GM12891 (cell line): ENCODE measurements around the gene EMX2.
A peak's percentile ranks its signal among the peaks of the same experiment; 100 is the strongest.

Source experiments
- DNase-seq: peaks from one replicate; pipeline ENCODE4 v3.0.0; 2011; ENCODE audit warnings: low spot score; ENCODE audit not compliant: insufficient read length
- FAIRE-seq: peaks from 2 replicates; lab custom pipeline; 2011; peaks lifted over from hg19 to GRCh38; lab: Jason Lieb, UNC
- PAX5 ChIP-seq: IDR thresholded peaks from 2 replicates; pipeline ENCODE4 v1.6.1; 2011; ENCODE audit warnings: low read length, moderate library complexity, mild to moderate bottlenecking; ENCODE audit not compliant: insufficient read depth, severe bottlenecking
- POLR2A ChIP-seq: IDR thresholded peaks from 2 replicates; pipeline ENCODE4 v1.6.1; 2011; ENCODE audit warnings: low read depth, low read length, control low read depth
- POLR2AphosphoS5 ChIP-seq: IDR thresholded peaks from 2 replicates; pipeline ENCODE4 v1.6.1; 2011; ENCODE audit warnings: low read depth, low read length, control low read depth
- POU2F2 ChIP-seq: IDR thresholded peaks from 2 replicates; pipeline ENCODE4 v1.6.1; 2011; ENCODE audit warnings: low read depth, mild to moderate bottlenecking, control low read depth, low read length, moderate library complexity
- SPI1 ChIP-seq: IDR thresholded peaks from 2 replicates; pipeline ENCODE4 v1.6.1; 2011; ENCODE audit warnings: low read depth, low read length, control low read depth
- TAF1 ChIP-seq: IDR thresholded peaks from 2 replicates; pipeline ENCODE4 v1.6.1; 2011; ENCODE audit warnings: low read depth, low read length, control low read depth

Gene EMX2

DNA sequence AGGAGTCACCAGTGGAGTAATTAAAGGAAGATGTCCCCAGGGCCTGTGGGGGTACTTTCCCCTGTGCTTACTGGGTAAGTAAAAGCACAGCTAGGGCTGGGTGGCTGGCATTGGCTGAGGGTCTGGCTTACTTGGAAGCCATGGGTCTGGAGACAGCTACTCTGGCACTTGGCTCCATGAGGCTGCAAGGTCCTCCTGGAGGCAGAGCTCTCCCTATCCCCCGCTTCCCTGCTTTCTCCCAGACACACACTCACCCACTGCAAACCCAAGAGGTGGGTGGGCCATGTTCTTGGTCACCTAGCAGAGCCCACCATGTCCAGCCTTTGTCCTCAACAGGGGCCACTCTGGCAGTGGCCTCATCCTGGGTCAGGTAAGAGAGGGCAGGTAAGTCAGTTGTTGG lies 13.3 kb downstream of the EMX2 start:
- TF ChIP-seq SPI1 (no peak), TAF1 (no peak), POU2F2 (no peak), PAX5 (no peak), POLR2A (no peak), POLR2AphosphoS5 (no peak)
- DNase-seq (no peak), FAIRE-seq (no peak)

DNA sequence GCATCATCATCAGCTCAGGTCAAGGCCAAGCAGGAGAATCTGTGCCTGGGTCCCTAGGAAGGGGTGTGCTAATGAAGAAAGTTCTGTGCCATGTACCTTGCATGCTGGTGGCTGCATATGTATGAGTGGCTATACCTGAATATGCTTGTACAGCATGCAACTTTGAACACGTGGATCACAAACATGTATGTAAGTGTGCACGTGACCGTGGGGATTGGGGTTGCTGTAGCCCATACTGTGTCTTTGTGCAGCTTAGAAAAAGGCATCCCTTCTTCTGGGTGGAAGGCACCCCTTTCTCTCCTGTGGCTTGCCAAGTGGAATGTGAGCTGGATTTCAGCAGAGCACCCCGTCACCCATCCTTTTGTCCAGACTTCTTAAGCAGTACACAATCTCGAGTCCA lies 13.8 kb downstream of the EMX2 start:
- FAIRE-seq, result no peak

DNA sequence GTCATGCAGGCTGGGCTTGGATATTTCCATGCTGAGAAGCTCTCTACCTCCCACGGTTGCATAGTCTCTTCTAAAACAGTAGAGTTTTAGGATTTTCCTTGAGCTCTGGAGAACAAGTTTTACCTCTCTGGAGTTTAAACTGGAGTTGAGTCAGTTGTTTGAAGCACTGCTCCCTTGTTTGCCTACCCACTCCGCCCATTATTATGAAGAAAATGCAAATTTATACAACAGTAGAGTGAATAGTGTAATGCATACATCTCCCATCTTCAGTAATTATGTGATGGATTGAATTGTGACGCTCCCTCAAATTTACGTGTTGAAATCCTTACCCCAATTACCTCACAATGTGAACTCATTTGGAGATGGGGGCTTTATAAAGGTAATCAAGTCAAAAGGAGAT lies 17.2 kb downstream of the EMX2 start:
- FAIRE-seq (no peak), DNase-seq (no peak)
- no peak for TF ChIP-seq SPI1

More for the DNA sequence above, 13.8 kb downstream of the EMX2 start:
- no peak for TF ChIP-seq POLR2AphosphoS5
- TF ChIP-seq TAF1, result no peak
- no peak for TF ChIP-seq POU2F2
- no peak for TF ChIP-seq POLR2A
- TF ChIP-seq SPI1, result no peak
- TF ChIP-seq PAX5, result no peak
- DNase-seq, result no peak

DNA sequence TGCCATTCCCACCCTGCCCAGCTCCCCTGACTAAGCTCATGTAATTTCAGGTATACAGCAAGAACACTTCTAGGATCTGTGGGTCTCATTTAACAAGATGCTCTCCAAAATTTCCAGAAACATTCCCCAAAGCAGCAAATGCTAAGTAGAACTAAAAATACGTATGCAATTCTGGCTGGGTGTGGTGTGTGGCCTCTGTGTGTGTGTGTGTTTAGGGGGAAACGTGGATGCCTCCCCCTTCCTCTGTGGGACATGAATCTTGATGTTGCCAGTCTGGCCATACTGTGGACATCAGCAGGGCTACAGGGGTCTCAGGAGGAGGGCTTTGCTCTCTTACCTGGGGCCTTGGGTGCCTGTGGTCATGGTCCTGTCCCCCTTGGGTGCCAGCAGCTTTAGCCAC lies 18.4 kb downstream of the EMX2 start:
- TF ChIP-seq PAX5, result no peak
- no peak for TF ChIP-seq SPI1
- no peak for TF ChIP-seq POLR2AphosphoS5
- TF ChIP-seq POLR2A, result no peak
- TF ChIP-seq POU2F2, result no peak
- TF ChIP-seq TAF1, result no peak
- FAIRE-seq, result no peak

DNA sequence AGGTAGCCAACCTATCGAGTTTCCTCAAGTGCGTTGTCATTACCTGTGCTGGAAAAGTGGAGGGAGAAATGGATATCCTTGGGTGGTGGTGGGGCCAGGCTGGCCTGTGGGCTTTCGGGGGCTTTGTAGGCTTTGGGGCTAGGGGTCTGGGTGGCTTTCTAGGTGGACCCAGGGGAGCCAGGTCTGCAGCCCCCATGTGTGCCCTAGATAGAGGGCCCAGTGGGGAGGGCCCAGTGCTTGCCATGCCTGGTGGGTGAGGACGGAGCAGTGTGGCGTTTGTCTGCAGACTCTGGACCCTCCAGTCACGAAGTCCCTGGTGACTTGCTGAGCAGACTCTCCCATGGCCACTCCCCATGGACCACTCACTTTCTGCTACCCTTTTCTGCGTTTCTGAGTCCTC lies 19.7 kb downstream of the EMX2 start:
- no peak for TF ChIP-seq POLR2A
- no peak for TF ChIP-seq POU2F2
- TF ChIP-seq POLR2AphosphoS5, result no peak
- no peak for TF ChIP-seq TAF1
- no peak for TF ChIP-seq SPI1
- no peak for TF ChIP-seq PAX5
- FAIRE-seq (no peak), DNase-seq (no peak)

More for the DNA sequence above, 18.4 kb downstream of the EMX2 start:
- no peak for DNase-seq

DNA sequence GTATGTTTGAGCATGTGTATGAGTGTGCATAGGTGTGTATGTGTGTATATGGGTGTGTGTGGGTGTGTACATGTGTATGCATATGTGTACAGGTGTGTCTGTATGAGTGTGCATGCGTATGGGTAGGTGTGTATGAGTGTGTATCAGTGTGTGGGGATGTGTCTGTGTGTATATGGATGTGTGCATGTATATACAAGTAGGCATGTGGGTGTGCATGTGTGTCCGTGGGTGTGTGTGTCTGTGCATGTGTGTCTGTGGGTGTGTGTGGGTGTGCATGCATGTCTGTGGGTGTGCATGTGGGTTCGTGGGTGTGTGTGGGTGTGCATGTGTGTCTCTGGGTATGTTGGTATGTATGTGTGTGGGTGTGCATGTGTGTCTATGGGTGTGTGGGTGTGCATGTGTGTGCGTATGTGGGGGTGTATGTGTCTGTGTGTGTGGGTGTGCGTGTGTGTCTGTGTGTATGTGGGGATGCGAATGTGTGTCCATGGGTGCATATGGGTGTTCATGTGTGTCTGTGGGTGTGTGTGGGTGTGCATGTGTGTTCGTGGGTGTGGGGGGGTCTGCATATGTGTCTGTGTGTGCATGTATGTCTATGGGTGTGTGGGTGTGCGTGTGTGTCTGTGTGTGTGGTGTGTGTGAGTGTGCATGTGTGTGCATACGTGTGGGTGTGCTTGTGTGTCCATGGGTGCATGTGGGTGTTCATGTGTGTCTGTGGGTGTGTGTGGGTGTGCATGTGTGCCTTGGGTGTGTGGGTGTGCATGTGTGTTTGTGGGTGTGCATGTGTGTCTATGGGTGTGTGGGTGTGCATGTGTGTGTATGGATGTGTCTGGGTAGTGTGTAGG lies 20.6 kb downstream of the EMX2 start:
- FAIRE-seq (peak; percentile 41), DNase-seq (no peak)
- TF ChIP-seq PAX5 (no peak), SPI1 (no peak), POLR2A (no peak), POU2F2 (no peak), TAF1 (no peak), POLR2AphosphoS5 (no peak)

DNA sequence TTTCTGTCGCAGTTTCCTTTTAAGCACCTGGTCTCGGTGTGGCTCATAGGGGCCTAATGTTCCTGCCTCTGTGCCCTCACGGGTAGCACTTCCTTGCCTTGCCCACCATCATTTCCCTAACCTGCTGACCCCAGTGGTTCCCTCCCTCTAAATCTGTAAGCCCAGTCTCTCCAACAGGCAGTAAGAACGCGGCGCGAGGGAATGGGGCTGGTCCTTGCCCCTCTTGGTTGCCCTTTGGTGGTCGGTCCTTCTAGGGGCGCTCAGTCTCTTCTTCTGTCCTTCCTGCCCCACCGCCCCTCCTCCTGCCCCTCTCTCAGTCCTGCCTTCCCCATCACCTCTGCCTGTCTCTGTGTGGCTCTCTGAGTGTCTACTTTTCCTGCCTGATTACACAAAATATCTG lies 21.2 kb downstream of the EMX2 start:
- TF ChIP-seq POLR2A (no peak), TAF1 (no peak), POU2F2 (no peak)
- FAIRE-seq (no peak), DNase-seq (no peak)

DNA sequence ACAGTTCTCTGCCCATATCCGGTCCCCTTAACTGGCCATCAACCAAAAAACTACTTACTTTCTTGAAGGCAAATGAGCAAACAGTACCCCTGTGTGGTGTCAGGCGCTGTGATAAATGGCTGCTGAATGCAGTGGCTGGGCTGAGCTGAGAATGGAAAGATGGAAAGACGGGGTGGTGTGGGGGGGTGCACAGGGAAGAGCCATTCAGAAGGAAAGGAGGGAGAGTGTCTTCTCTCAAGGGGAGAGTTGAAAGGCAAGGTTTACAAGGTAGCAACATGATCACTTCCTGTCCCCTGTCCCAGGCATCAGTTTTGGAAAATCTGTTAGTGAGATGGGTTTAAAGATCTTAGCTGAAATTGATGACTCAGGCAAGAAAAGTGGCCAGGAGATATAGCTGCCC lies 22.5 kb downstream of the EMX2 start:
- no peak for DNase-seq
- FAIRE-seq, result no peak
- no peak for TF ChIP-seq POLR2AphosphoS5
- no peak for TF ChIP-seq PAX5
- no peak for TF ChIP-seq TAF1
- TF ChIP-seq POLR2A, result no peak
- no peak for TF ChIP-seq POU2F2
- no peak for TF ChIP-seq SPI1

DNA sequence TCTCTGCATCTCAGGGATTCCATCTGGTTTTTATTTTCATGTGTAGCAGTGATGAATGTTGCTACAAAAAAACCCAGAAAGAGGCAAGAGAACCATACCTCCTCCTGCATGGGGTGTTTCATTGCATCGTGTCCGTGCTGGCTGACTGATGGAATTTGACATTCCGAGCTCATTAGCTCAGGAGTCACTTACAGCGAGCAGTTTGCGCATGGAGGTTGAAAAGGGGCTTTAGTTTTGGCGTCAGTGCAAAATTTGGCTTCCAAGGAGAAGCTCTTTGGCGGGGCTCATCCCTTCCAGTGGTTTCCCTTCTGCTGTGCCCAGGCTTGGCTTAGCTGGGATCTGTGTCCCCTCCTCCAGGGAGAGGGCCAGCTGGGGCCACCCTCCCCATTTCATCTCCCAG lies 25.8 kb downstream of the EMX2 start:
- DNase-seq (no peak), FAIRE-seq (no peak)
- TF ChIP-seq TAF1 (no peak), POLR2AphosphoS5 (no peak), POU2F2 (no peak), POLR2A (no peak), SPI1 (no peak), PAX5 (no peak)
